ENCODE measurements around the gene TSPAN4.

The TSPAN4 gene

GRCh38 chr11:888310-889212, 45.9 kb downstream of the TSPAN4 start:
- Histone ChIP-seq H3K4me3 (ENCODE audit: low read length in 2 of 2) (no peak overlapping the region), H3K27me3 (ENCODE audit: control insufficient read depth in 2 of 2, insufficient read depth in 2 of 2, low read length in 2 of 2) (no peaks in the 10 kb centered on the region), H3K27ac (ENCODE audit: low read depth in 2 of 2, low read length in 2 of 2) (no peak overlapping the region), H3K36me3 (ENCODE audit: control insufficient read depth in 2 of 2, insufficient read depth in 2 of 2, low read length in 2 of 2) (peaks cover 12 to 17% of the 10 kb centered on the region in 2 donors), H3K9me3 (ENCODE audit: control insufficient read depth in 2 of 2, low read length in 2 of 2) (no peaks in the 10 kb centered on the region), H3K9ac (ENCODE audit: low read depth in 1 of 2, low read length in 2 of 2) (no peak overlapping the region), H3K4me1 (ENCODE audit: control insufficient read depth in 2 of 2, insufficient read depth in 2 of 2, low read length in 2 of 2) (no peaks in the 10 kb centered on the region)

- no peaks in the 10 kb centered on the region for H3K4me1 ChIP-seq (ENCODE audit: control insufficient read depth in 2 of 2, insufficient read depth in 2 of 2, low read length in 2 of 2)
- H3K27me3 ChIP-seq (ENCODE audit: control insufficient read depth in 2 of 2, insufficient read depth in 2 of 2, low read length in 2 of 2), result no peaks in the 10 kb centered on the region
- H3K9me3 ChIP-seq (ENCODE audit: control insufficient read depth in 2 of 2, low read length in 2 of 2), result no peaks in the 10 kb centered on the region
- H3K4me3 ChIP-seq (ENCODE audit: low read length in 2 of 2), result no peak overlapping the region
- H3K36me3 ChIP-seq (ENCODE audit: control insufficient read depth in 2 of 2, insufficient read depth in 2 of 2, low read length in 2 of 2), result peaks cover 12 to 15% of the 10 kb centered on the region in 2 donors
- H3K9ac ChIP-seq (ENCODE audit: low read depth in 1 of 2, low read length in 2 of 2), result no peak overlapping the region
- no peak overlapping the region for H3K27ac ChIP-seq (ENCODE audit: low read depth in 2 of 2, low read length in 2 of 2)
Measured at GRCh38 chr11:889257-889656, 46.6 kb downstream of the TSPAN4 start.

- no peak overlapping the region for H3K4me3 ChIP-seq (ENCODE audit: low read length in 2 of 2)
- H3K4me1 ChIP-seq (ENCODE audit: control insufficient read depth in 2 of 2, insufficient read depth in 2 of 2, low read length in 2 of 2), result no peaks in the 10 kb centered on the region
- H3K9me3 ChIP-seq (ENCODE audit: control insufficient read depth in 2 of 2, low read length in 2 of 2), result no peaks in the 10 kb centered on the region
- H3K36me3 ChIP-seq (ENCODE audit: control insufficient read depth in 2 of 2, insufficient read depth in 2 of 2, low read length in 2 of 2), result peaks cover 12 to 15% of the 10 kb centered on the region in 2 donors
- no peak overlapping the region for H3K27ac ChIP-seq (ENCODE audit: low read depth in 2 of 2, low read length in 2 of 2)
- no peak overlapping the region for H3K9ac ChIP-seq (ENCODE audit: low read depth in 1 of 2, low read length in 2 of 2)
- H3K27me3 ChIP-seq (ENCODE audit: control insufficient read depth in 2 of 2, insufficient read depth in 2 of 2, low read length in 2 of 2), result no peaks in the 10 kb centered on the region
Measured at GRCh38 chr11:889687-890475, 47.2 kb downstream of the TSPAN4 start.

GRCh38 chr11:890794-891540, 48.3 kb downstream of the TSPAN4 start:
- H3K9ac ChIP-seq (ENCODE audit: low read depth in 1 of 2, low read length in 2 of 2), result no peak overlapping the region
- H3K4me3 ChIP-seq (ENCODE audit: low read length in 2 of 2), result no peak overlapping the region
- H3K27ac ChIP-seq (ENCODE audit: low read depth in 2 of 2, low read length in 2 of 2), result no peak overlapping the region
- no peaks in the 10 kb centered on the region for H3K9me3 ChIP-seq (ENCODE audit: control insufficient read depth in 2 of 2, low read length in 2 of 2)
- no peaks in the 10 kb centered on the region for H3K27me3 ChIP-seq (ENCODE audit: control insufficient read depth in 2 of 2, insufficient read depth in 2 of 2, low read length in 2 of 2)
- no peaks in the 10 kb centered on the region for H3K4me1 ChIP-seq (ENCODE audit: control insufficient read depth in 2 of 2, insufficient read depth in 2 of 2, low read length in 2 of 2)
- peaks cover 12 to 15% of the 10 kb centered on the region in 2 donors for H3K36me3 ChIP-seq (ENCODE audit: control insufficient read depth in 2 of 2, insufficient read depth in 2 of 2, low read length in 2 of 2)

- no peak overlapping the region for H3K27ac ChIP-seq (ENCODE audit: low read depth in 2 of 2, low read length in 2 of 2)
- no peaks in the 10 kb centered on the region for H3K27me3 ChIP-seq (ENCODE audit: control insufficient read depth in 2 of 2, insufficient read depth in 2 of 2, low read length in 2 of 2)
- H3K4me3 ChIP-seq (ENCODE audit: low read length in 2 of 2), result no peak overlapping the region
- no peak overlapping the region for H3K9ac ChIP-seq (ENCODE audit: low read depth in 1 of 2, low read length in 2 of 2)
- H3K36me3 ChIP-seq (ENCODE audit: control insufficient read depth in 2 of 2, insufficient read depth in 2 of 2, low read length in 2 of 2), result peaks cover 0 to 3% of the 10 kb centered on the region in 2 donors
- peaks cover 0 to 2% of the 10 kb centered on the region in 2 donors for H3K4me1 ChIP-seq (ENCODE audit: control insufficient read depth in 2 of 2, insufficient read depth in 2 of 2, low read length in 2 of 2)
- H3K9me3 ChIP-seq (ENCODE audit: control insufficient read depth in 2 of 2, low read length in 2 of 2), result no peaks in the 10 kb centered on the region
Measured at GRCh38 chr11:893008-893654, 50.5 kb downstream of the TSPAN4 start.

GRCh38 chr11:894575-895201, 52.0 kb downstream of the TSPAN4 start:
- no peak overlapping the region for H3K4me3 ChIP-seq (ENCODE audit: low read length in 2 of 2)
- no peak overlapping the region for H3K9ac ChIP-seq (ENCODE audit: low read depth in 1 of 2, low read length in 2 of 2)
- H3K27ac ChIP-seq (ENCODE audit: low read depth in 2 of 2, low read length in 2 of 2), result no peak overlapping the region
- H3K27me3 ChIP-seq (ENCODE audit: control insufficient read depth in 2 of 2, insufficient read depth in 2 of 2, low read length in 2 of 2), result no peaks in the 10 kb centered on the region
- H3K4me1 ChIP-seq (ENCODE audit: control insufficient read depth in 2 of 2, insufficient read depth in 2 of 2, low read length in 2 of 2), result peaks cover 0 to 2% of the 10 kb centered on the region in 2 donors
- H3K9me3 ChIP-seq (ENCODE audit: control insufficient read depth in 2 of 2, low read length in 2 of 2), result no peaks in the 10 kb centered on the region
- H3K36me3 ChIP-seq (ENCODE audit: control insufficient read depth in 2 of 2, insufficient read depth in 2 of 2, low read length in 2 of 2), result peaks cover 6 to 13% of the 10 kb centered on the region in 2 donors

- peaks cover 8 to 21% of the 10 kb centered on the region in 2 donors for H3K36me3 ChIP-seq (ENCODE audit: control insufficient read depth in 2 of 2, insufficient read depth in 2 of 2, low read length in 2 of 2)
- H3K4me1 ChIP-seq (ENCODE audit: control insufficient read depth in 2 of 2, insufficient read depth in 2 of 2, low read length in 2 of 2), result peaks cover 0 to 2% of the 10 kb centered on the region in 2 donors
- H3K4me3 ChIP-seq (ENCODE audit: low read length in 2 of 2), result no peak overlapping the region
- no peaks in the 10 kb centered on the region for H3K9me3 ChIP-seq (ENCODE audit: control insufficient read depth in 2 of 2, low read length in 2 of 2)
- no peak overlapping the region for H3K27ac ChIP-seq (ENCODE audit: low read depth in 2 of 2, low read length in 2 of 2)
- H3K27me3 ChIP-seq (ENCODE audit: control insufficient read depth in 2 of 2, insufficient read depth in 2 of 2, low read length in 2 of 2), result no peaks in the 10 kb centered on the region
- H3K9ac ChIP-seq (ENCODE audit: low read depth in 1 of 2, low read length in 2 of 2), result no peak overlapping the region
Measured at GRCh38 chr11:895331-896110, 52.9 kb downstream of the TSPAN4 start.

- H3K27me3 ChIP-seq (ENCODE audit: control insufficient read depth in 2 of 2, insufficient read depth in 2 of 2, low read length in 2 of 2), result no peaks in the 10 kb centered on the region
- H3K9ac ChIP-seq (ENCODE audit: low read depth in 1 of 2, low read length in 2 of 2), result no peak overlapping the region
- H3K4me3 ChIP-seq (ENCODE audit: low read length in 2 of 2), result no peak overlapping the region
- H3K4me1 ChIP-seq (ENCODE audit: control insufficient read depth in 2 of 2, insufficient read depth in 2 of 2, low read length in 2 of 2), result peaks cover 0 to 2% of the 10 kb centered on the region in 2 donors
- peaks cover 20 to 39% of the 10 kb centered on the region in 2 donors for H3K36me3 ChIP-seq (ENCODE audit: control insufficient read depth in 2 of 2, insufficient read depth in 2 of 2, low read length in 2 of 2)
- no peak overlapping the region for H3K27ac ChIP-seq (ENCODE audit: low read depth in 2 of 2, low read length in 2 of 2)
- H3K9me3 ChIP-seq (ENCODE audit: control insufficient read depth in 2 of 2, low read length in 2 of 2), result no peaks in the 10 kb centered on the region
Measured at GRCh38 chr11:897253-898142, 54.8 kb downstream of the TSPAN4 start.

Measured in mucosa of rectum (tissue), 2 donors.